Ascending aorta (tissue), 2 donors: ENCODE data around the gene ADGRF4. TPM values are rescaled to one million over a fixed set of nuclear protein-coding genes. Genes with fewer than 3 reads are reported as not detected.

ENCODE experiments used
- DNase-seq, 2 donors: peaks; one replicate each; pipeline ENCODE4 v3.0.0-alpha.2; 2019; ENCODE audit warnings: low spot score in 2 of 2
- H3K27ac ChIP-seq, 2 donors: fragments of 200-600 bp; sonication (generic); one replicate each; pipeline ENCODE4 v1.5.1; 2016 to 2017; ENCODE audit warnings: mild to moderate bottlenecking in 1 of 2
- H3K27me3 ChIP-seq: fragments of 200-600 bp; sonication (generic); one replicate; pipeline ENCODE4 v1.5.1; 2017
- H3K36me3 ChIP-seq, 2 donors: fragments of 200-600 bp; sonication (generic); one replicate each; pipeline ENCODE4 v1.5.1; 2016
- H3K4me1 ChIP-seq, 2 donors: fragments of 200-600 bp; sonication (generic); one replicate each; pipeline ENCODE4 v1.5.1; 2016 to 2017; ENCODE audit warnings: mild to moderate bottlenecking in 1 of 2
- H3K4me3 ChIP-seq, 2 donors: fragments of 200-600 bp; sonication (generic); one replicate each; pipeline ENCODE4 v1.5.1; 2016 to 2017; ENCODE audit warnings: mild to moderate bottlenecking in 1 of 2
- H3K9me3 ChIP-seq, 2 donors: fragments of 200-600 bp; sonication (generic); one replicate each; pipeline ENCODE4 v1.5.1; 2016
- CTCF ChIP-seq, 3 experiments: fragments of 200-600 bp in 2 of 3; fragments of 450-650 bp in 1 of 3; sonication (generic) in 2 of 3; IDR thresholded peaks; one replicate each; pipeline ENCODE4 v1.5.1; 2016 to 2019; ENCODE audit warnings: antibody characterized with exemption in 3 of 3, mild to moderate bottlenecking in 1 of 3, moderate library complexity in 1 of 3
- intact Hi-C: fragments of 100-400 bp; cut with DNase I; formaldehyde crosslinking; loops from one replicate; pipeline ENCODE4 v1.15.1; 2023
- total RNA-seq: library from RNA; depleted of rRNA; stranded (reverse); fragments of >200 nt; gene quantifications from one replicate; pipeline ENCODE4 v1.1.0, GENCODE V29; 2016

ADGRF4 gene
- total RNA-seq, 1 donor from 2014 or later, result not detected

GRCh38 chr6:47655719-47656595 is 42.4 kb upstream of the ADGRF4 start:
- TF ChIP-seq CTCF (IDR thresholded peaks at IDR 0.05), result no peak
- no peak for DNase-seq

GRCh38 chr6:47661960-47662359 is 36.4 kb upstream of the ADGRF4 start:
- Histone ChIP-seq H3K27ac (no peak overlapping the region), H3K9me3 (no peaks in the 10 kb centered on the region), H3K27me3 (no peaks in the 10 kb centered on the region), H3K4me1 (no peaks in the 10 kb centered on the region), H3K36me3 (no peaks in the 10 kb centered on the region), H3K4me3 (no peak overlapping the region)
- intact Hi-C loops, result no loop called here
- no peak for DNase-seq
- no peak for TF ChIP-seq CTCF (IDR thresholded peaks at IDR 0.05)

More at GRCh38 chr6:47655719-47656595, 42.4 kb upstream of the ADGRF4 start:
- Histone ChIP-seq H3K9me3 (no peaks in the 10 kb centered on the region), H3K27me3 (no peaks in the 10 kb centered on the region), H3K4me3 (no peak overlapping the region), H3K36me3 (no peaks in the 10 kb centered on the region), H3K4me1 (no peaks in the 10 kb centered on the region), H3K27ac (no peak overlapping the region)
- intact Hi-C loops, result no loop called here

GRCh38 chr6:47663462-47664216 is 34.7 kb upstream of the ADGRF4 start:
- Histone ChIP-seq H3K27me3 (no peaks in the 10 kb centered on the region), H3K27ac (no peak overlapping the region), H3K36me3 (no peaks in the 10 kb centered on the region), H3K4me1 (no peaks in the 10 kb centered on the region), H3K4me3 (no peak overlapping the region), H3K9me3 (no peaks in the 10 kb centered on the region)
- intact Hi-C loops, result no loop called here
- no peak for DNase-seq
- TF ChIP-seq CTCF (IDR thresholded peaks at IDR 0.05), result no peak

- intact Hi-C loops, result no loop called here
- no peak for DNase-seq
- TF ChIP-seq CTCF (IDR thresholded peaks at IDR 0.05), result no peak
- Histone ChIP-seq H3K36me3 (no peaks in the 10 kb centered on the region), H3K4me1 (no peaks in the 10 kb centered on the region), H3K9me3 (no peaks in the 10 kb centered on the region), H3K27ac (no peak overlapping the region), H3K4me3 (no peak overlapping the region), H3K27me3 (no peaks in the 10 kb centered on the region)
These were observed 33.3 kb upstream of the ADGRF4 start for GRCh38 chr6:47665112-47665511.

GRCh38 chr6:47669684-47670513 is 28.5 kb upstream of the ADGRF4 start:
- Histone ChIP-seq H3K9me3 (no peaks in the 10 kb centered on the region), H3K27me3 (no peaks in the 10 kb centered on the region), H3K4me1 (no peaks in the 10 kb centered on the region), H3K36me3 (no peaks in the 10 kb centered on the region), H3K4me3 (no peak overlapping the region), H3K27ac (no peak overlapping the region)
- intact Hi-C loops, result no loop called here
- DNase-seq, result no peak
- TF ChIP-seq CTCF (IDR thresholded peaks at IDR 0.05), result no peak
